GM19397 (cell line): ENCODE data around the gene CCNDBP1.

Experiments used
- ATAC-seq: cut with Tn5 transposase; IDR thresholded peaks from one replicate; pipeline ENCODE4 v1.9.1; 2021; ENCODE audit warnings: mild to moderate bottlenecking, moderate library complexity; ENCODE audit not compliant: unreplicated experiment

The CCNDBP1 gene

DNA sequence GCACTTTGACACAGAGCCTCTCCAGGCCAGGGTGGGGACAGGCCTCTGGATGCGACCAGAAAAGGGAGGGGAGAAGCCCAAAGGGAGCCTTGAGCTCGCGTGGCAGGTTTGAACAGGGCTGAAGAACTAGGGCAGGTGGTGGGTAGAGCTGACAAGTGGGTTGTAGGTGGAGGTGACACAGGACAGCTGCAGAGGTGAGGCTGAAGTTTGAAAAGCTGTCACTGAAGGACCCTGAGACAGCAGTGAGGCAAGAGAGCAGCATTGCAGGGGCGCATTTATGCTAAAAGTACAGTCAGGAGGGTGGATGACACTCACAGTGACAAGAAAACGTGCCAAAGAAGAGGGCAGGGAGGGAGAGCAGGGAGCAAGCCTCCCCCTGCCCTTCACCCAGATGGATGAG, 57.4 kb downstream of the CCNDBP1 start:
- ATAC-seq: no peak

DNA sequence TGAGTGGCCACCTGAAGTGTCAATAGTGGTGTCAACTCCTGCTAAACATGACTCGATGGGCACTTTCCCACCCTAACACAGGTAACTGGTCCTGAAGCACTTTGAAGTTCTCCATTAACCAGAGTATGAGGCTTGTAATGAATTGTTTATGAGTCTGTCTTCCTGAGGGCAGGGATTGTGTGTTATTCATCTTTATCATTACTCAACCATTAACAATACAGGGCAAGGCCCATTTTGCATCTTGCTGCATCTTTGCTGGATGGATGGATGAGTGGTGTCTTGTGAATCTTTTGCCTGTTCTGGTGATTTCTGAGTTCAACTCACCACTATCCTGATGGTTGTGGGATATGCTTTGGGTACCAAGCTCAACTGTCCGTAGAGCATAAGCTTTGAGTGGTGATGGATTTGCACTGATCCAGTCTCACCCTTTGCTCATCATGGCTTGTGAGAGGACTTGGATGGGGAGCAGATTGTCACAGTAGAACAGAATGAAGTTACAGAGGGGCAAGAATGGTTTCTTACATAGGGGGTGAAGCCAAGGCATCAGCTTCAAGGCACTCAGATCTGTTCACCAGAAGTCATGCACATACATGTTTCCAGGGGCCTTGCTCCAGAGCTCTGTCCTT, 57.9 kb downstream of the CCNDBP1 start:
- ATAC-seq: no peak

DNA sequence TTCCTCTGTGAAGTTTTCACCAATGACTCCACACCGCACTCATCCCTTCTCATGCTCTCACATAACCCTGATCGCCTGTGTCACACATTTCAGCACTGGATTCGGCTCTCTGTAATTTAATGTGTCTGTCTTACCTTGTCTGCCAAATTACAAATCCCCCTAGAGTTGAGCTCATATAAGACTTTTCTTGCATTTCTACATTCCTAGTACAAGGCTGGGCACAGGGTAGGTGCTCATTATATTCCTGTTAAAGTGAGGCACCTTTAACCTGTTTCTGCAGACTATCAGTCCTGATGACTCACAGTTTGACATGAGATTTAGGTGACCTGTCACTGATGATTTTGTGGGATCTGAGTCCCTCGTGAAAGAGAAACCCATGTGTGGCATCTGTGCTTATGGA, 58.9 kb downstream of the CCNDBP1 start:
- no peak for ATAC-seq

DNA sequence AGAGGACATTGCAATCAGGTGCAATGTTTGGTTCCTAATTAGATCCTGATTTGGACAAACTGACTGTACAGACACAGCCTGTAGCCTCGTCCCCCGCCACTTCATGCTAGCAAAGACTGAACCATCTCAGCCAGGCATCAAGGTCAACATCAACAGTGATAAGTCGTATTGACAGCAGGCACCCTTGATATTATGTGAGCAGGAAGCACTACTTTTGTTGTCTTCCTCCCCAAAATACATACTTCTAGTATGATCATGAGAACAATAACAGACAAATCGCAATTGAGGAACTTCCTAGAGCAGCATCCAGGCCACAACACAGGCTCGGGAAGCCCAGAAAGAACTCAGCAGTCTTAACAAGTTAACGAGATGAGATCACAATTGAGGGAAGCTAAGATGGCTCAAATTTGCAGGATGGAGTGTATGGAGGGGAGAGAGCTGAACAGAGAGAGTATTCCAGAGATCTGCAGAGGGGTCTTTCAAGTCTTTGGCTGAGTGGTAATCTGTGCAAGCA, 61.1 kb downstream of the CCNDBP1 start:
- no peak for ATAC-seq
